ENCODE data around the gene CDC42SE1.

Gene CDC42SE1

DNA sequence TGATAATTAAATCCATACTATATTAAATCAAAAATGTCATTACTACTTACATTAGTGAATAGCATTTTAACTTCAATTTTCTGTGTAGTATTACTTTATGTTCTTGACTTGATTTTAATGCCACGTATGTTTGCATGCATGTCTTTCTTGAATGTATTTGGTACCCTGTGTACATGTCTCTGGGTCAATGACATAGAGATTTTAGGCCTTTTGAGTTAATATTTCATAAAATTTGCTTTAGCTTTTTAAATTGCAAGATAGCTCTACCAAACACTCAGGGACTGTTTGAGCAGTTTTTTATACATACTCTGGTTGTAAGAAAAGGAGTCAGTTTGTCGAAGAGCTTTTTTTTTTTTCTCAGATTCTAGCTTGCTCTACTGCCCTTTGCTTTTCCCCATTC lies 2.3 kb upstream of the CDC42SE1 start:
- Histone ChIP-seq H4K20me1 (ENCODE audit: insufficient read depth, low read length, poor library complexity, severe bottlenecking) (peaks cover 30% of the 10 kb centered on the region), H3K9me3 (ENCODE audit: insufficient read depth, low read depth, low read length) (no peaks in the 10 kb centered on the region), H3K27me3 (ENCODE audit: insufficient read depth, low read length, poor library complexity, severe bottlenecking) (no peaks in the 10 kb centered on the region), H3F3A (ENCODE audit: low read depth) (no peaks in the 10 kb centered on the region), H3K4me1 (ENCODE audit: insufficient read depth, low read length, poor library complexity, severe bottlenecking) (peaks cover 58% of the 10 kb centered on the region), H3K36me3 (ENCODE audit: insufficient read depth, low read length) (no peaks in the 10 kb centered on the region; the same call in 1 of the 2 replicates), H3K4me2 (ENCODE audit: low read depth, low read length, poor library complexity, severe bottlenecking) (peak overlapping the region; percentile 93), H2AFZ (ENCODE audit: low read length) (no peak overlapping the region), H3K4me3 (ENCODE audit: low read length, poor library complexity, severe bottlenecking) (peak overlapping the region; percentile 79), H3K9ac (ENCODE audit: low read depth, low read length, poor library complexity, severe bottlenecking) (peak overlapping the region; percentile 90), H3K79me2 (ENCODE audit: insufficient read depth, low read length) (peaks cover 99% of the 10 kb centered on the region), H3K9me2 (replicated peaks; ENCODE audit: low read depth, low read length) (no peaks in the 10 kb centered on the region)
- TF ChIP-seq, protein P1, sequence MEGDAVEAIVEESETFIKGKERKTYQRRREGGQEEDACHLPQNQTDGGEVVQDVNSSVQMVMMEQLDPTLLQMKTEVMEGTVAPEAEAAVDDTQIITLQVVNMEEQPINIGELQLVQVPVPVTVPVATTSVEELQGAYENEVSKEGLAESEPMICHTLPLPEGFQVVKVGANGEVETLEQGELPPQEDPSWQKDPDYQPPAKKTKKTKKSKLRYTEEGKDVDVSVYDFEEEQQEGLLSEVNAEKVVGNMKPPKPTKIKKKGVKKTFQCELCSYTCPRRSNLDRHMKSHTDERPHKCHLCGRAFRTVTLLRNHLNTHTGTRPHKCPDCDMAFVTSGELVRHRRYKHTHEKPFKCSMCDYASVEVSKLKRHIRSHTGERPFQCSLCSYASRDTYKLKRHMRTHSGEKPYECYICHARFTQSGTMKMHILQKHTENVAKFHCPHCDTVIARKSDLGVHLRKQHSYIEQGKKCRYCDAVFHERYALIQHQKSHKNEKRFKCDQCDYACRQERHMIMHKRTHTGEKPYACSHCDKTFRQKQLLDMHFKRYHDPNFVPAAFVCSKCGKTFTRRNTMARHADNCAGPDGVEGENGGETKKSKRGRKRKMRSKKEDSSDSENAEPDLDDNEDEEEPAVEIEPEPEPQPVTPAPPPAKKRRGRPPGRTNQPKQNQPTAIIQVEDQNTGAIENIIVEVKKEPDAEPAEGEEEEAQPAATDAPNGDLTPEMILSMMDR (conservative IDR thresholded peaks at IDR 0.05; ENCODE audit: low read length) = no peak

DNA sequence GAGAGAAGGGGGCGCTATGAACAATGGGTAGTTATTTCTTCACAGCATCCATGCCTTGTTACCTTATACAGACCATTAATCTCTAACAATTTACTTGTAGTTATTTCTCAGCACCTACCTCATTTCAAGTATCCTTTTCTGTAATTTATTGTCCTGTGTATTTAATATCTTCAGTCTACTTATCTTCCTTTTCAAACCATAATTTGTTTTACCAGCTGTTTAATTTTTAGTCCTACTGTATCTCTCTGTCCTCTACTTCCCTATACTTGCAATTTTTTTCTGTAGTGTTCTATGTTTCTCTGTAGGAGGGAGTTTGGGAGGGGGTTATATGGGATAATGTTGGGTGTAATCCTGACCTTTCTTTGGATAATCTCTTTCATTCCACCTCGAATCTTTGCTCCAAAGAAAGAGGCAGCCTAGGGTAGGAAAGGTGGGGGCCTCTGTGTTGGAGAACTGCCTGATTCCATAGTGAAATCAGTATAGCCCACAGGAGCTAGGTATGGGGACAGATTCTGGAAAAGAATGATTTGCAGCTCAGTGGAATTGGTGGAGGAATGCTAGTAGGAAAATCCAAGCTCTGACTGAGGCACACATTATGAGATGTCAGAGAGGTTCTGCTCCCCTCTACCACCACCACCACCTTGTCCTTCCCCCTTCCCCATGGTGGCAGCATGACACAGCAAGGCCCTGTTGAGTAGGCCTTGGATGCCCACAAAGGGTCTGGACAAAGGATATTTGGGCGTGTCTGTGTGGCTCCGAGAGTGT lies 1.4 kb upstream of the CDC42SE1 start:
- Histone ChIP-seq H3K36me3 (ENCODE audit: insufficient read depth, low read length) (no peaks in the 10 kb centered on the region; the same call in 1 of the 2 replicates), H3K4me2 (ENCODE audit: low read depth, low read length, poor library complexity, severe bottlenecking) (peak overlapping the region; percentile 93), H2AFZ (ENCODE audit: low read length) (peak overlapping the region; percentile 92), H3K4me3 (ENCODE audit: low read length, poor library complexity, severe bottlenecking) (peak overlapping the region; percentile 79), H3K9me2 (replicated peaks; ENCODE audit: low read depth, low read length) (no peaks in the 10 kb centered on the region), H3K79me2 (ENCODE audit: insufficient read depth, low read length) (peaks cover 99% of the 10 kb centered on the region), H3F3A (ENCODE audit: low read depth) (no peaks in the 10 kb centered on the region), H4K20me1 (ENCODE audit: insufficient read depth, low read length, poor library complexity, severe bottlenecking) (peaks cover 38% of the 10 kb centered on the region), H3K9ac (ENCODE audit: low read depth, low read length, poor library complexity, severe bottlenecking) (peak overlapping the region; percentile 90), H3K4me1 (ENCODE audit: insufficient read depth, low read length, poor library complexity, severe bottlenecking) (peaks cover 66% of the 10 kb centered on the region), H3K27me3 (ENCODE audit: insufficient read depth, low read length, poor library complexity, severe bottlenecking) (no peaks in the 10 kb centered on the region), H3K9me3 (ENCODE audit: insufficient read depth, low read depth, low read length) (no peaks in the 10 kb centered on the region)
- TF ChIP-seq, protein P1 (conservative IDR thresholded peaks at IDR 0.05; ENCODE audit: low read length) = no peak; the same call in 1 of the 2 replicates
- TF ChIP-seq EZH2phosphoT487 (IDR thresholded peaks at IDR 0.05; ENCODE audit: borderline replicate concordance) = no peak

DNA sequence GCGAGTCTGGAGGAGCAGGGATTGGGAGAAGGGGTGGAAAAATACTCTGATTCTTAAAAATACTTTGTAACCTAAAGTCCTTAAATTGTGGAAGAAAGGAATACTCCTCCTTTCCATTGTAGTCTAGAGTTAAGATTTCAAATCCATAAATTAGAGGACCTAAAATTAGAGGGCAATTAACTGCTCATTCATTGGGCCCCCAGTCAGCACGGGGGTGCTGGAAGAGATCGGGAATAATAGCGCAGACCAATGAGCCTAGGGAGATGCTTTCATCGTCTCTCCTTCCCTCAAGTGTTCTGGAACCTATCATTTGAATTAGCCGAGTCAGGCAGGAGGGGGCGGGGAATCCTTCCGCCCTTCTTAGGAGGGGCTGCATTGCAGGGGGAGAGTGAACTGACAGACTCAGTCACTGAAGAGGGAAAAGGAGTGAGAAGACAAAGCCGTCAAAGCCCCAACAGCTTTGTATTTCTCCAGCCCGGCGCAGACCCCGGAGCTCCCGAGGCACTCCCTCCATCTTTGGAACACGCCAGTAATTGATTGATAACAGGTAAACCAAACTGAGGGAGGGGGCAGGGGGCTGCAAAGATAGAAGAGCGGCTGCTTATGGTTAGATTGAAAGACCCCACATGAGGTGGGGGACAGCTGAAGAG lies 710 bp upstream of the CDC42SE1 start, which contains the start of gene MLLT11:
TSS of gene MLLT11 (plus strand) at position 391 of the 650 bp plus-strand sequence. CDS start 6,828 bp downstream, outside the sequence.
- peaks cover 39% of the 10 kb centered on the region for H4K20me1 ChIP-seq (ENCODE audit: insufficient read depth, low read length, poor library complexity, severe bottlenecking)
- peaks cover 99% of the 10 kb centered on the region for H3K79me2 ChIP-seq (ENCODE audit: insufficient read depth, low read length)
- H3K9me3 ChIP-seq (ENCODE audit: insufficient read depth, low read depth, low read length) = no peaks in the 10 kb centered on the region
- H3K36me3 ChIP-seq (ENCODE audit: insufficient read depth, low read length) = peaks cover 7% of the 10 kb centered on the region; the same call in 1 of the 2 replicates
- H3K4me1 ChIP-seq (ENCODE audit: insufficient read depth, low read length, poor library complexity, severe bottlenecking) = peaks cover 65% of the 10 kb centered on the region
- peak within 1 kb of the TSS; percentile 79 for H3K4me3 ChIP-seq (ENCODE audit: low read length, poor library complexity, severe bottlenecking)
- peak within 1 kb of the TSS; percentile 99 for H3K4me2 ChIP-seq (ENCODE audit: low read depth, low read length, poor library complexity, severe bottlenecking)
- H3K9ac ChIP-seq (ENCODE audit: low read depth, low read length, poor library complexity, severe bottlenecking) = peak within 1 kb of the TSS; percentile 90
- no peaks in the 10 kb centered on the region for H3K9me2 ChIP-seq (replicated peaks; ENCODE audit: low read depth, low read length)
- H3F3A ChIP-seq (ENCODE audit: low read depth) = no peaks in the 10 kb centered on the region
- TF ChIP-seq, protein P1 (conservative IDR thresholded peaks at IDR 0.05; ENCODE audit: low read length) = peak; percentile 43; the same call in 1 of the 2 replicates
- TF ChIP-seq EZH2phosphoT487 (IDR thresholded peaks at IDR 0.05; ENCODE audit: borderline replicate concordance) = no peak
- no peaks in the 10 kb centered on the region for H3K27me3 ChIP-seq (ENCODE audit: insufficient read depth, low read length, poor library complexity, severe bottlenecking)
- H2AFZ ChIP-seq (ENCODE audit: low read length) = peak within 1 kb of the TSS; percentile 92
